T-helper 9 cell (primary cell): ENCODE measurements around the gene NR2F1-AS1.

Experiments used
- DNase-seq: peaks from one replicate; pipeline ENCODE4 v3.0.0-alpha.2; 2020
- total RNA-seq, 2 donors: gene quantifications; one replicate each; lab custom pipeline; 2026; lab: John Stamatoyannopoulos, UW

The NR2F1-AS1 gene
- total RNA-seq: 0 to 0.14 reads per million in 2 donors

- DNase-seq: no peak
Observed at GRCh38 chr5:93580927-93581445, at the start of gene NR2F1-AS1. Gene NR2F1-AS1, minus strand, starts transcription at chr5:93581219.

GRCh38 chr5:93626801-93627200 lies 45.8 kb upstream of the NR2F1-AS1 start:
- no peak for DNase-seq

GRCh38 chr5:93623153-93623552 lies 42.1 kb upstream of the NR2F1-AS1 start:
- DNase-seq: no peak

GRCh38 chr5:93622240-93622885 lies 41.3 kb upstream of the NR2F1-AS1 start:
- DNase-seq: peak; percentile 28

GRCh38 chr5:93621327-93621798 lies 40.3 kb upstream of the NR2F1-AS1 start:
- DNase-seq: no peak

GRCh38 chr5:93620487-93621326 lies 39.7 kb upstream of the NR2F1-AS1 start:
- DNase-seq: peak; percentile 51

GRCh38 chr5:93616538-93617174 lies 35.6 kb upstream of the NR2F1-AS1 start:
- DNase-seq: no peak

- no peak for DNase-seq
Observed at GRCh38 chr5:93612855-93613243, 31.8 kb upstream of the NR2F1-AS1 start.

GRCh38 chr5:93611976-93612854 lies 31.2 kb upstream of the NR2F1-AS1 start:
- DNase-seq: no peak

GRCh38 chr5:93611273-93611975 lies 30.4 kb upstream of the NR2F1-AS1 start:
- no peak for DNase-seq

GRCh38 chr5:93610581-93611272 lies 29.7 kb upstream of the NR2F1-AS1 start:
- DNase-seq: no peak

- DNase-seq: no peak
Observed at GRCh38 chr5:93609762-93610161, 28.7 kb upstream of the NR2F1-AS1 start.

- DNase-seq: no peak
Observed at GRCh38 chr5:93608855-93609254, 27.8 kb upstream of the NR2F1-AS1 start.

- DNase-seq: no peak
Observed at GRCh38 chr5:93607367-93608258, 26.6 kb upstream of the NR2F1-AS1 start.

- DNase-seq: no peak
Observed at GRCh38 chr5:93606382-93606752, 25.3 kb upstream of the NR2F1-AS1 start.

GRCh38 chr5:93604644-93605515 lies 23.9 kb upstream of the NR2F1-AS1 start:
- DNase-seq: no peak

- DNase-seq: no peak
Observed at GRCh38 chr5:93603793-93604643, 23.0 kb upstream of the NR2F1-AS1 start.
